GM10266 (cell line): ENCODE data around the gene ASB6.

Experiments
- DNase-seq: peaks from one replicate; pipeline ENCODE4 v3.0.0; 2012; ENCODE audit errors: extremely low spot score
- TF ChIP-seq, protein P1 (sequence below): IDR thresholded peaks from 2 replicates; pipeline ENCODE4 v1.5.1; 2012; ENCODE audit warnings: mild to moderate bottlenecking, low read depth; ENCODE audit not compliant: control insufficient read depth, insufficient read depth; ENCODE audit errors: missing control alignments

ASB6 gene

GRCh38 chr9:129674229-129674628, 32.3 kb upstream of the ASB6 start:
- no peak for DNase-seq
- TF ChIP-seq, protein P1, sequence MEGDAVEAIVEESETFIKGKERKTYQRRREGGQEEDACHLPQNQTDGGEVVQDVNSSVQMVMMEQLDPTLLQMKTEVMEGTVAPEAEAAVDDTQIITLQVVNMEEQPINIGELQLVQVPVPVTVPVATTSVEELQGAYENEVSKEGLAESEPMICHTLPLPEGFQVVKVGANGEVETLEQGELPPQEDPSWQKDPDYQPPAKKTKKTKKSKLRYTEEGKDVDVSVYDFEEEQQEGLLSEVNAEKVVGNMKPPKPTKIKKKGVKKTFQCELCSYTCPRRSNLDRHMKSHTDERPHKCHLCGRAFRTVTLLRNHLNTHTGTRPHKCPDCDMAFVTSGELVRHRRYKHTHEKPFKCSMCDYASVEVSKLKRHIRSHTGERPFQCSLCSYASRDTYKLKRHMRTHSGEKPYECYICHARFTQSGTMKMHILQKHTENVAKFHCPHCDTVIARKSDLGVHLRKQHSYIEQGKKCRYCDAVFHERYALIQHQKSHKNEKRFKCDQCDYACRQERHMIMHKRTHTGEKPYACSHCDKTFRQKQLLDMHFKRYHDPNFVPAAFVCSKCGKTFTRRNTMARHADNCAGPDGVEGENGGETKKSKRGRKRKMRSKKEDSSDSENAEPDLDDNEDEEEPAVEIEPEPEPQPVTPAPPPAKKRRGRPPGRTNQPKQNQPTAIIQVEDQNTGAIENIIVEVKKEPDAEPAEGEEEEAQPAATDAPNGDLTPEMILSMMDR, result no peak

GRCh38 chr9:129673602-129674001, 31.7 kb upstream of the ASB6 start:
- TF ChIP-seq, protein P1, result no peak
- DNase-seq, result no peak

DNA sequence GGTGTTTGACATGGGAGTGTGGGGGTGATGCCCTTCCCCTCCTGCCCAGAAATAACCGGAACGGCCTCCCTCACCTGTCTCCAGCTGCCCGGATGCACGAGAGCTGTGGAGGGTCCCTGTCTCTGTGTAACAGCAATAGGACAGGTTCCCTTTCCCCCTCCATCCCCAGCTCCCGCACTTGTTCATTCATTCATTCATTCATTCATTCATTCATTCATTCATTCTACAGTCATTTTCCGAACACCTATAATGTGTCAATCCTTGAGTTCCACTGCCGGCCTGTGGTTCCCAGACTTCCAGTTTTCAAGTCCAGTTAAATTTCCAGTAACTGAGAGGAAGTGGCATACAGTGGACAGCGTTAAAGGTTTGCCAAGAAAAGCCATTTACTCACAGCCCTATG, 30.8 kb upstream of the ASB6 start:
- no peak for DNase-seq
- TF ChIP-seq, protein P1, result no peak

DNA sequence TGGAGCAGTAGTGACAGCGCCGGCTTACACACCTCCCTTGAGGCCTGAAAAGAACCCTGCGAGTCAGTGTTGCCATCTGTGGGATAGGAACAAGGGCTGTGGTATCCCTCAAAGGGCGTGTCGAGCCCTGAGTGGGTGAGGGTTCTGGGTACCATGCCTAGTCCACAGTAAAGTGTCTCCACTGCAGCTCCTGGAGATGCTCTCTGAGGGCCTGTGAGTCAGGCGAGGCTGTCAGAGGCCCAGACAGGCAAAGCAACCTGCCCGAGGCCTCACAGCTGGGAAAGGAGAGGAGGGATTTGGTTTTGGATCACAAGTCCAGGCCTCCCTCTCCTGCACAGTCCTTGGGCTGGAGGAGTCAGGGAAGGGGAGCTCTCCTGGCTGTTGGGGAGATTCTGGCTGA, 29.6 kb upstream of the ASB6 start:
- no peak for DNase-seq
- TF ChIP-seq, protein P1, result no peak

- TF ChIP-seq, protein P1, result no peak
- DNase-seq, result no peak
Observed at GRCh38 chr9:129671065-129671464, 29.1 kb upstream of the ASB6 start.

DNA sequence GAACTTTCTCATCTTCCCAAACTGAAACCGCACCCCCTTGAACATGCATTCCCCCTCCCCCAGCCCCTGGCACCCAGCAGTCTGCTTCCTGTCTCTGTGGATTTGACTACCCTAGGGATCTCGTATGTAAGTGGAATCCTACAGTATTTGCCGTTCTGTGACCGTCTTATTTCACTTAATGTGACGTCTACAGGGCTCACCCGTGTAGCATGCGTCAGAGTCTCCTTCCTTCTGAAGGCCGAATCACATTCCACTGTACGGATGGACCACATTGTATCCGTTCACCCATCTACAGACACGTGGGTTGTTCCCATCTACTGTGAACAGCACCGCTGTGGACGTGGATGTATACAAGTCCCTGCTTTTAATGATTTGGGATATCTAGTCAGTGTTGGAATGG, 28.0 kb upstream of the ASB6 start:
- TF ChIP-seq, protein P1, result no peak
- DNase-seq, result no peak

DNA sequence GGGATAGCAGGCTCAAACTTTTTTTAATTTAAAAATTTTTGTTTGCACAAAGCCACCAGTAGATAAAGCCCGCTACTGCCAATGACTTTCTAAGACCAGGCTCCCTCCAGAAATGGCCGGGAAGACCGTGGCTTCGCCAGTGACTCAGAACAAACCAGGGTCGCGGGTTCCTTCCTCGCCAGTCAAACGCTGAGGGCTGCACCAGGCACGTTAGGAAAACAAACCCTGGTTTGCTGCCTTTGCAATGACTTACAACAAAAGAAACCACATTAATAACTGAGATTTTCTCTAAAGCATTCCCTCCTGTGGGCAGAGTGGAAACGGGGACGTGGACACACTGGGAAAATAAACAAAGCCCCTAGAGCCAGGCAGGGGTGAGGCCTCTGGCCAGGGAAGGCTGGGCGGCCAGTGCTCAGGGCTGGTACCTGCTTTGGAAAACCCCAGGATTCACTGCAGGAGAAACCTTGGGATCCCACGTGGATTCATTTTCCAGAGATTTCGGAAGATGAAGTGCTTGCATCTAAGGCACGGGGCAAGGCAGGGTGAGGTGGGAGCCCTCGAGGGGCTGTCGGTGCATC, 27.3 kb upstream of the ASB6 start:
- TF ChIP-seq, protein P1, result no peak
- no peak for DNase-seq
